Keratinocyte (primary cell): Measurements from ENCODE around the gene PCSK6. TPM values are rescaled to one million over a fixed set of nuclear protein-coding genes. Genes with fewer than 3 reads are reported as not detected.

Source experiments
- DNase-seq: peaks from one replicate; pipeline ENCODE4 v3.0.0-alpha.2; 2011; ENCODE audit warnings: low read depth, missing footprints, low spot score
- FAIRE-seq: peaks from 2 replicates; lab custom pipeline; 2011; peaks lifted over from hg19 to GRCh38; lab: Jason Lieb, UNC
- H2AFZ ChIP-seq: 2 replicates; pipeline ENCODE4 v1.6.0; 2012; ENCODE audit warnings: low read length, control low read depth, inconsistent platforms; ENCODE audit not compliant: control insufficient read depth
- H3K27ac ChIP-seq: 2 replicates; pipeline ENCODE4 v1.5.1; 2011; ENCODE audit warnings: low read length; ENCODE audit not compliant: control insufficient read depth, insufficient read depth
- H3K27me3 ChIP-seq: 3 replicates; pipeline ENCODE4 v1.6.0; 2011; ENCODE audit warnings: low read length; ENCODE audit not compliant: control insufficient read depth, insufficient read depth; ENCODE audit errors: extremely low read depth
- H3K36me3 ChIP-seq, 2 experiments: 2 replicates in 1 of 2; 3 replicates in 1 of 2; pipeline ENCODE4 v1.5.1; 2011; ENCODE audit warnings: low read length in 2 of 2, mild to moderate bottlenecking in 1 of 2; ENCODE audit not compliant: control insufficient read depth in 2 of 2, insufficient read depth in 2 of 2; ENCODE audit errors: extremely low read depth in 1 of 2
- H3K4me1 ChIP-seq: 3 replicates; pipeline ENCODE4 v1.5.1; 2011; ENCODE audit warnings: low read length; ENCODE audit not compliant: control insufficient read depth, insufficient read depth; ENCODE audit errors: extremely low read depth
- H3K4me2 ChIP-seq: 3 replicates; pipeline ENCODE4 v1.6.0; 2011; ENCODE audit warnings: low read depth, low read length; ENCODE audit not compliant: control insufficient read depth, insufficient read depth; ENCODE audit errors: extremely low read depth
- H3K4me3 ChIP-seq, 3 experiments: fragments of 200-600 bp in 1 of 3; sonication (generic) in 1 of 3; 2 replicates in 2 of 3; 3 replicates in 1 of 3; pipeline ENCODE4 v1.5.1; 2011 to 2016; ENCODE audit warnings: low read length in 3 of 3, mild to moderate bottlenecking in 3 of 3, control low read depth in 2 of 3, inconsistent platforms in 1 of 3, low read depth in 1 of 3, mixed read lengths in 1 of 3, mixed run types in 1 of 3, moderate library complexity in 1 of 3; ENCODE audit not compliant: control insufficient read depth in 2 of 3, insufficient read depth in 2 of 3; ENCODE audit errors: extremely low read depth in 1 of 3
- H3K79me2 ChIP-seq: 2 replicates; pipeline ENCODE4 v1.6.0; 2012; ENCODE audit warnings: low read length; ENCODE audit not compliant: control insufficient read depth, insufficient read depth
- H3K9ac ChIP-seq: 3 replicates; pipeline ENCODE4 v1.6.0; 2011; ENCODE audit warnings: low read length; ENCODE audit not compliant: control insufficient read depth, insufficient read depth; ENCODE audit errors: extremely low read depth
- H3K9me1 ChIP-seq: 3 replicates; pipeline ENCODE4 v1.6.0; 2011; ENCODE audit warnings: low read length; ENCODE audit not compliant: control insufficient read depth, insufficient read depth; ENCODE audit errors: extremely low read depth
- H3K9me3 ChIP-seq: 2 replicates; pipeline ENCODE4 v1.5.1; 2012; ENCODE audit warnings: low read depth, low read length; ENCODE audit not compliant: control insufficient read depth
- H4K20me1 ChIP-seq: 3 replicates; pipeline ENCODE4 v1.6.0; 2011; ENCODE audit warnings: low read length; ENCODE audit not compliant: control insufficient read depth, insufficient read depth; ENCODE audit errors: extremely low read depth
- EZH2 ChIP-seq: IDR thresholded peaks from one replicate; pipeline ENCODE4 v1.6.1; 2012; ENCODE audit warnings: inconsistent platforms, mild to moderate bottlenecking, low read length, moderate library complexity
- dilution Hi-C: fragments of 300-500 bp; cut with MboI; formaldehyde crosslinking; loops from one replicate; pipeline ENCODE4 v1.7.0; 2020; ENCODE audit warnings: low sequenced_read_pairs; ENCODE audit not compliant: extremely low pct_ligation_motif_present
- polyA plus RNA-seq, 5 experiments: library from polyadenylated mRNA; depleted of rRNA in 3 of 5; stranded (reverse) in 3 of 5; stranded (forward) in 1 of 5; unstranded in 1 of 5; fragments of >200 nt; gene quantifications; 1 replicate in 1 of 5; 2 replicates in 3 of 5; 3 replicates in 1 of 5; pipeline versions ENCODE4 v1.2.1 to v1.2.3, GENCODE V29; 2011 to 2012; ENCODE audit warnings: missing spikeins in 2 of 5, low read depth in 1 of 5, low replicate concordance in 1 of 5
- TF ChIP-seq, protein P1 (sequence below), 3 experiments: IDR thresholded peaks in 1 of 3; conservative IDR thresholded peaks in 1 of 3; optimal IDR thresholded peaks in 1 of 3; 2 replicates in 2 of 3; 3 replicates in 1 of 3; pipeline versions ENCODE3 to v1.5.1; 2011; ENCODE audit warnings: low read length in 3 of 3, mild to moderate bottlenecking in 3 of 3, moderate library complexity in 2 of 3, control low read depth in 1 of 3, inconsistent platforms in 1 of 3; ENCODE audit not compliant: insufficient read depth in 2 of 3; ENCODE audit errors: extremely low read depth in 1 of 3

PCSK6 gene
- polyA plus RNA-seq, 1 donor (not counting 4 experiments of a cell fraction or from before 2014, with no cell fraction given) = 3.1 TPM

DNA sequence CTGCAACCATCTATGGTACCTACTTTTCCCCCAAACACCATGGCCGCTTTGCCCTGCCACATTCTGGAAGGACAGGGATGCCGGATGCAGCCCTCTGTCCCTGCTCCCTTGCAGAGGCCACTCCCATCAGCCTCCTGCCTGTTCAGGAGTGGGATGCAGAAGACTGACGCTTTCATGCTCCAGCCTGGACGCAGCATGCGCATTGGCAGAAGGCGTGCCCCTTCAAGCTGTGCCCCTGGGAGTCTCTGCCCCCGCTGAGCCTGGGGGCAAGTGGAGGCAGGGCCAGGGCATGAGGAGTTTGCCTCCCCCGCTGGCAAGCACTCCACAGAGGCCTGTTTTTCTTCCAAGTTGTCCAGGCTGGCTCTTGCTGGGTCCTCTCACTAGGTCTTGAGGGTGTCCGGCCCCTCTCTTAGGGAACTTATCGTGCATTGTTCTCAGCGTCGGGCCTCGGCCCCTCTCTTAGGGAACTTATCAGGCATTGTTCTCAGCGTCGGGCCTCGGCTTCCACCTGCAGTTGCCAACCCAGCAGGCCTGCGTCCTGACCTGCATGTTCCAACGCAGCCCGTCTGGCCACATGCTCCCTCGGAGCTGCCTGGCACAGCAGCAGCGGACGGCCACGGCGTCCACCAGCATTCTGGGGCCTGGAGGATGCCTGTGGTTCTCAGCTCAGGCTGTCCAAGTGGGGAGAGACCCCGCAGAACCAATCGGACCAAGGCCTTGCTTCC is 179.9 kb downstream of the PCSK6 start:
- H2AFZ ChIP-seq = no peak overlapping the region
- dilution Hi-C loops = no loop called here

DNA sequence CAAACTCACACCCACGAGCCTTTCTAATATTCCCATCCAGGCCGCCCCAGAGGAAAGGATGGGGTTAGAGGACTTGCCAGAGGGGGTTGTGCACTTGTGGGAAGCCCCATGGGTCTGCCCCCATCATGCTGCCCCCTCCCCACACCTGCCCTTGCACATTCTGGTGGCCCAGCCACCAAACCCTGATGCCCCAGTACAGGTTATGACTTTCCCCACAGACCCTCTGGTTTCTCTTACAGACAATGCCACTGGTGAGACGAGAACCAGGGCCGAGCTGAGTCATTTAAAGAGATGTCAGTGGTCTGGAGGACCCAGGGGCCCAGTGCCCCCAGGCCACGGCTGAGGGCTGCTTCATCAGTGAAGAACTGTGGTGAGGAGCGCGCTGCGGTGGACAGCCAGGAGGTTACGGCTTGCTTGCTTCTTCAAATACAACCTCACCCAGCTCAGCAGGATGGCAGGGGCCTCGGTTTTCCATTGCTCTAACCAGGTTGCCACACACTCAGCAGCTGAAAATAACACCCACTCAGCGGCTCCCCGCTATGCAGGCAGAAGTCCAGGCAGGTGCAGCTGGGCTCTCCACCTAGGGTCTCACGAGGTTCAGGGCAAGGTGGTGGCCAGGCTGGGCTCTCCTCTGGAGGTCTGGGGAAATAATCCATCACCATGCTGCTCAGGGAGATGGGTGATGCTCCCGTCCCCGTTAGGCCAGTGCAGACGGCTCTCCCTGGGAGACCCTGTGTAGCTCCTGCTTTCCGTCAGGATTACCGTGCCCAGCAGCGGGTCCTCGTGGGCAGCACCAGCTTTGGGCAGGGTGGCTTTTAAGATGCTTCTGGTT is 180.7 kb downstream of the PCSK6 start:
- dilution Hi-C loops = no loop called here
- TF ChIP-seq, protein P1, sequence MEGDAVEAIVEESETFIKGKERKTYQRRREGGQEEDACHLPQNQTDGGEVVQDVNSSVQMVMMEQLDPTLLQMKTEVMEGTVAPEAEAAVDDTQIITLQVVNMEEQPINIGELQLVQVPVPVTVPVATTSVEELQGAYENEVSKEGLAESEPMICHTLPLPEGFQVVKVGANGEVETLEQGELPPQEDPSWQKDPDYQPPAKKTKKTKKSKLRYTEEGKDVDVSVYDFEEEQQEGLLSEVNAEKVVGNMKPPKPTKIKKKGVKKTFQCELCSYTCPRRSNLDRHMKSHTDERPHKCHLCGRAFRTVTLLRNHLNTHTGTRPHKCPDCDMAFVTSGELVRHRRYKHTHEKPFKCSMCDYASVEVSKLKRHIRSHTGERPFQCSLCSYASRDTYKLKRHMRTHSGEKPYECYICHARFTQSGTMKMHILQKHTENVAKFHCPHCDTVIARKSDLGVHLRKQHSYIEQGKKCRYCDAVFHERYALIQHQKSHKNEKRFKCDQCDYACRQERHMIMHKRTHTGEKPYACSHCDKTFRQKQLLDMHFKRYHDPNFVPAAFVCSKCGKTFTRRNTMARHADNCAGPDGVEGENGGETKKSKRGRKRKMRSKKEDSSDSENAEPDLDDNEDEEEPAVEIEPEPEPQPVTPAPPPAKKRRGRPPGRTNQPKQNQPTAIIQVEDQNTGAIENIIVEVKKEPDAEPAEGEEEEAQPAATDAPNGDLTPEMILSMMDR (optimal IDR thresholded peaks at IDR 0.05 in 1 of 3, IDR thresholded peaks at IDR 0.05 in 1 of 3, conservative IDR thresholded peaks at IDR 0.05 in 1 of 3; ENCODE audit: extremely low read depth in 1 of 3, insufficient read depth in 2 of 3, low read length in 3 of 3) = no peak
- no peak for TF ChIP-seq EZH2
- no peak for FAIRE-seq

More for the DNA sequence above, 179.9 kb downstream of the PCSK6 start:
- no peaks in the 10 kb centered on the region for H3K9me3 ChIP-seq
- no peak overlapping the region for H3K9ac ChIP-seq
- no peaks in the 10 kb centered on the region for H3K79me2 ChIP-seq
- no peak for DNase-seq
- no peak for TF ChIP-seq EZH2
- TF ChIP-seq, protein P1 (optimal IDR thresholded peaks at IDR 0.05 in 1 of 3, IDR thresholded peaks at IDR 0.05 in 1 of 3, conservative IDR thresholded peaks at IDR 0.05 in 1 of 3; ENCODE audit: extremely low read depth in 1 of 3, insufficient read depth in 2 of 3, low read length in 3 of 3) = no peak
- H3K4me3 ChIP-seq = no peak overlapping the region
- no peaks in the 10 kb centered on the region for H3K36me3 ChIP-seq
- H3K4me2 ChIP-seq = no peak overlapping the region
- no peaks in the 10 kb centered on the region for H3K9me1 ChIP-seq
- no peaks in the 10 kb centered on the region for H3K27me3 ChIP-seq
- FAIRE-seq = no peak
- H3K4me1 ChIP-seq = no peaks in the 10 kb centered on the region
- no peaks in the 10 kb centered on the region for H4K20me1 ChIP-seq
- no peak overlapping the region for H3K27ac ChIP-seq

More for the DNA sequence above, 180.7 kb downstream of the PCSK6 start:
- H4K20me1 ChIP-seq = no peaks in the 10 kb centered on the region
- H3K9ac ChIP-seq = no peak overlapping the region
- DNase-seq = no peak
- H3K4me1 ChIP-seq = no peaks in the 10 kb centered on the region
- H3K27me3 ChIP-seq = no peaks in the 10 kb centered on the region
- H3K4me2 ChIP-seq = no peak overlapping the region
- H3K9me3 ChIP-seq = no peaks in the 10 kb centered on the region
- H3K4me3 ChIP-seq = no peak overlapping the region
- no peaks in the 10 kb centered on the region for H3K79me2 ChIP-seq
- no peaks in the 10 kb centered on the region for H3K9me1 ChIP-seq
- no peak overlapping the region for H2AFZ ChIP-seq
- no peak overlapping the region for H3K27ac ChIP-seq
- H3K36me3 ChIP-seq = no peaks in the 10 kb centered on the region
